Measurements from ENCODE around the gene ZMYM5.

DNA sequence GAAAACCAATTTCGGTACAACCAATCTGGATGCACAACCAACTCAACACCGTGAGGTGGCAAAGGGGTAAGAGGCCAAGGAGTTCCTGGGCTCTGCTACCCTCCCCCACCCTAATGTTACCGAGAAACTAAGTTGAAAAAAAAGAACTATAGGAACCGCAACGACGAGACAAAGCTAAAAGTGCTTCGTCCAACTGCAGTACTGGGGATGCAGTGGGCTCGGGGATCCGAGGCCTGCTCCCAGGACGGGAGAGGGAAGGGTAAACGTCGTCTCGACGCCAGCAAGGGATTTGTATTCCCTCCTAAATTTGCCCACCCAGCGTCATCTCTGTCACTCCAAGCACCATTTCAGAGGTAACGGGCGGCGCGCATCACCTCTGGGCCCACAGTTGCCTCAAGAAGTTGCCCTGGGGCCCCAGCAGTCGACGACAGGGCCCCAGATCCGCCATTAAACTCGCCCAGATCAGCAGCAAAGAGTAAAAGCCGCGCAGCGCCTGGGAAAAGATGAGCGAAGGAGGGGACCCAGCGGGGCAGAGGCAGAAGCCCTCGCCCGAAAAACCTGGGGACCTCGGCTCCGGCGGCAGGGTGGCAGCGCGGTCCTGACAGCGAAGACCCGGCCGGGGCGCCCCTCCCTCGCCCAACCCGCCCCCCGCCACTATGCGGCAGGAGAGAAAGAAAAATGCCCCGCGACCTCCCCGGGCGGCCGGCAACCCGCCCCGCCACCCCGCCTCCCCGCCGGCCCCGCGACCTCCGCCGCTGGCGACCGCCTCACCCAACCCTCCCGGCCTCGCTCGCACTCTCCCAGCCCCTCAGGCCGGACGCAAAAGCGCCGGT is 752 bp downstream of the ZMYM5 start:
- TF ChIP-seq, protein P1, sequence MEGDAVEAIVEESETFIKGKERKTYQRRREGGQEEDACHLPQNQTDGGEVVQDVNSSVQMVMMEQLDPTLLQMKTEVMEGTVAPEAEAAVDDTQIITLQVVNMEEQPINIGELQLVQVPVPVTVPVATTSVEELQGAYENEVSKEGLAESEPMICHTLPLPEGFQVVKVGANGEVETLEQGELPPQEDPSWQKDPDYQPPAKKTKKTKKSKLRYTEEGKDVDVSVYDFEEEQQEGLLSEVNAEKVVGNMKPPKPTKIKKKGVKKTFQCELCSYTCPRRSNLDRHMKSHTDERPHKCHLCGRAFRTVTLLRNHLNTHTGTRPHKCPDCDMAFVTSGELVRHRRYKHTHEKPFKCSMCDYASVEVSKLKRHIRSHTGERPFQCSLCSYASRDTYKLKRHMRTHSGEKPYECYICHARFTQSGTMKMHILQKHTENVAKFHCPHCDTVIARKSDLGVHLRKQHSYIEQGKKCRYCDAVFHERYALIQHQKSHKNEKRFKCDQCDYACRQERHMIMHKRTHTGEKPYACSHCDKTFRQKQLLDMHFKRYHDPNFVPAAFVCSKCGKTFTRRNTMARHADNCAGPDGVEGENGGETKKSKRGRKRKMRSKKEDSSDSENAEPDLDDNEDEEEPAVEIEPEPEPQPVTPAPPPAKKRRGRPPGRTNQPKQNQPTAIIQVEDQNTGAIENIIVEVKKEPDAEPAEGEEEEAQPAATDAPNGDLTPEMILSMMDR (IDR thresholded peaks at IDR 0.05) = no peak
- TF ChIP-seq POLR2A (IDR thresholded peaks at IDR 0.05) = no peak
